RWPE2 (cell line): ENCODE results near the gene GNGT2.

Experiments
- ATAC-seq: fragments of 200-7000 bp; cut with Tn5 transposase; 3 replicates; pipeline ENCODE4 v1.9.1; 2021; ENCODE audit warnings: low read depth
- DNase-seq: peaks from one replicate; pipeline ENCODE4 v3.0.0-alpha.2; 2020; ENCODE audit warnings: low spot score
- H3K27ac ChIP-seq: fragments of 450-650 bp; 2 replicates; pipeline ENCODE4 v1.5.1; 2017; ENCODE audit warnings: mild to moderate bottlenecking; ENCODE audit not compliant: poor library complexity, severe bottlenecking
- H3K27me3 ChIP-seq: fragments of 250-450 bp; sonication (Bioruptor Pico); 2 replicates; pipeline ENCODE4 v1.5.1; 2021; ENCODE audit warnings: mild to moderate bottlenecking, moderate library complexity; ENCODE audit not compliant: insufficient read depth, poor library complexity, severe bottlenecking
- H3K36me3 ChIP-seq: fragments of 250-450 bp; sonication (Bioruptor Pico); 2 replicates; pipeline ENCODE4 v1.5.1; 2020; ENCODE audit warnings: low read depth, mild to moderate bottlenecking, moderate library complexity
- H3K4me1 ChIP-seq: fragments of 250-450 bp; sonication (Bioruptor Pico); 2 replicates; pipeline ENCODE4 v1.5.1; 2021; ENCODE audit warnings: mild to moderate bottlenecking, moderate library complexity; ENCODE audit not compliant: insufficient read depth, poor library complexity, severe bottlenecking
- H3K4me3 ChIP-seq: fragments of 250-450 bp; sonication (Bioruptor Pico); 2 replicates; pipeline ENCODE4 v1.5.1; 2021; ENCODE audit warnings: mild to moderate bottlenecking, moderate library complexity; ENCODE audit not compliant: severe bottlenecking
- H3K9me3 ChIP-seq: fragments of 250-450 bp; sonication (Bioruptor Pico); 2 replicates; pipeline ENCODE4 v1.5.1; 2021; ENCODE audit warnings: mild to moderate bottlenecking, moderate library complexity; ENCODE audit not compliant: severe bottlenecking
- TF ChIP-seq, protein P1 (sequence below): fragments of 450-650 bp; IDR thresholded peaks from one replicate; pipeline ENCODE4 v1.5.1; 2017; ENCODE audit warnings: mild to moderate bottlenecking, moderate library complexity; ENCODE audit not compliant: poor library complexity, severe bottlenecking

Gene GNGT2

DNA sequence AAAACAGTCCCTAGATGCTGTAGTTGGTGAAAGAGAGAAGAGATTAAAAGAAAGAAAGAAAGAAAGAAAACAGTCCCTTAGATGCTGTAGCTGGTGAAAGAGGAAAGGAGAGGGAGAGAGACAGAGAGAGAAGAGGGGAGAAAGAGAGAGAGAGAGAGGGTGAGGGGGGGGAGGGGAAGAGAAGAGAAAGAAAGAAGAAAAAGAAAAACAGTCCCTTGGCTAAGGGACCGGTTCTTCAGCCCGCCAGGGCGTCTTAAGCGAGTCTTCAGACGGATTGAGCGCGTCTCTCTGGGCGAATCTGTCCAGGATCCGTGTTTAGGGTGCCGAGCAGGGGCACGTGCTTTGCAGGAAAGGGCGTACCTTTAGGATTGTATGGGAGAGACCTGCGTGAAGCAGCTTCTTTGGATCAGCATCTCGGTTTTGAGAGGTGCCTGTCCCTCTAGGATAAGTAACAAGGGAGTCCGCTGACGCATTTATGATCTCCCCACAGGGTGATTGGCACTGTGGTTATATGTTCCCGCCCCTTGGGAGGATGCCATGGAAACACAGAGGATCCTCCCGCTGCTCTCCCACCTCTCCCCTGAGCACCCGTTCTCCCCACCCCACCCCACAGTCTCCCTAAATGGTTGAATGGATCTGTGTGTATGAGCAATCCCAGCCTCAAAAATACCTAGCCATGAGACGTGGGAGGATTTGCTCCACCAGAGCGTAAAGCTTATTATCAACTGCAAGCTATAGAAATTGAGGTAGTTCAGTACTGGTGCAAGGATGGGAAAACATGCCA, 16.7 kb downstream of the GNGT2 start:
- TF ChIP-seq, protein P1, sequence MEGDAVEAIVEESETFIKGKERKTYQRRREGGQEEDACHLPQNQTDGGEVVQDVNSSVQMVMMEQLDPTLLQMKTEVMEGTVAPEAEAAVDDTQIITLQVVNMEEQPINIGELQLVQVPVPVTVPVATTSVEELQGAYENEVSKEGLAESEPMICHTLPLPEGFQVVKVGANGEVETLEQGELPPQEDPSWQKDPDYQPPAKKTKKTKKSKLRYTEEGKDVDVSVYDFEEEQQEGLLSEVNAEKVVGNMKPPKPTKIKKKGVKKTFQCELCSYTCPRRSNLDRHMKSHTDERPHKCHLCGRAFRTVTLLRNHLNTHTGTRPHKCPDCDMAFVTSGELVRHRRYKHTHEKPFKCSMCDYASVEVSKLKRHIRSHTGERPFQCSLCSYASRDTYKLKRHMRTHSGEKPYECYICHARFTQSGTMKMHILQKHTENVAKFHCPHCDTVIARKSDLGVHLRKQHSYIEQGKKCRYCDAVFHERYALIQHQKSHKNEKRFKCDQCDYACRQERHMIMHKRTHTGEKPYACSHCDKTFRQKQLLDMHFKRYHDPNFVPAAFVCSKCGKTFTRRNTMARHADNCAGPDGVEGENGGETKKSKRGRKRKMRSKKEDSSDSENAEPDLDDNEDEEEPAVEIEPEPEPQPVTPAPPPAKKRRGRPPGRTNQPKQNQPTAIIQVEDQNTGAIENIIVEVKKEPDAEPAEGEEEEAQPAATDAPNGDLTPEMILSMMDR: no peak
- no peaks in the 10 kb centered on the region for H3K27me3 ChIP-seq
- ATAC-seq: peak; percentile 1; the same call in 1 of the 3 replicates
- H3K4me3 ChIP-seq: peak overlapping the region; percentile 63
- H3K4me1 ChIP-seq: no peaks in the 10 kb centered on the region
- DNase-seq: no peak
- H3K9me3 ChIP-seq: no peaks in the 10 kb centered on the region
- H3K27ac ChIP-seq: peak overlapping the region; percentile 76
- no peaks in the 10 kb centered on the region for H3K36me3 ChIP-seq

- peak; percentile 59 for ATAC-seq
- TF ChIP-seq, protein P1: peak; percentile 57
- no peaks in the 10 kb centered on the region for H3K36me3 ChIP-seq
- H3K4me1 ChIP-seq: no peaks in the 10 kb centered on the region
- peak; percentile 82 for DNase-seq
- peak overlapping the region; percentile 63 for H3K4me3 ChIP-seq
- peak overlapping the region; percentile 76 for H3K27ac ChIP-seq
- no peaks in the 10 kb centered on the region for H3K27me3 ChIP-seq
- H3K9me3 ChIP-seq: no peaks in the 10 kb centered on the region
These were observed 18.2 kb downstream of the GNGT2 start for GRCh38 chr17:49191917-49192741.

DNA sequence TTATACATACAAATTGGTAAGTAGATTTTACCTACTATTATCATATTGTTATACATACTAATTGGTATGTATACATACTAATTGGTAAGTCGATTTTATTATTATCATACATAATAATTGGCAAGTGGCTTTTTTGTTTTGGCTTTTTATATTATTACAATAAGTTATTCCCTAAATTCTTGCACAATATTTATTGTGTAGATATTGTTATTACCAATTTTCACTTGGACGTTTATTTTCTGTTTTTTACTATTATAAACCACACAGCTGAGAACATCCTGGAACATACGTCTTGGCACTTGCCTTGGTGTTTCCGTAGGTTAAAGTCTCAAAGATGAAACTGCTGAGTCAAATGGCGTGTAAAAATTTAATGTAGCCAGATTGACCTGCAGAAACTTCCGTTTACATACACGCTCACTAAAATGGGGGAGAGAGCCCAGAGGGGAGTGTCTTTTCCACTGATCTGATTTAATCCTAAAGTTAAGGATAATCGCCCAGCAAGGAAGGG, 18.9 kb downstream of the GNGT2 start:
- ATAC-seq (no peak), DNase-seq (no peak)
- TF ChIP-seq, protein P1: no peak
- no peaks in the 10 kb centered on the region for H3K4me1 ChIP-seq
- H3K4me3 ChIP-seq: peak overlapping the region; percentile 63
- no peaks in the 10 kb centered on the region for H3K9me3 ChIP-seq
- H3K27me3 ChIP-seq: no peaks in the 10 kb centered on the region
- H3K36me3 ChIP-seq: no peaks in the 10 kb centered on the region
- H3K27ac ChIP-seq: peak overlapping the region; percentile 76

GRCh38 chr17:49190932-49191331, 19.4 kb downstream of the GNGT2 start:
- no peak overlapping the region for H3K27ac ChIP-seq
- DNase-seq (no peak), ATAC-seq (no peak)
- H3K27me3 ChIP-seq: no peaks in the 10 kb centered on the region
- TF ChIP-seq, protein P1: no peak
- H3K4me1 ChIP-seq: no peaks in the 10 kb centered on the region
- no peaks in the 10 kb centered on the region for H3K9me3 ChIP-seq
- no peak overlapping the region for H3K4me3 ChIP-seq
- no peaks in the 10 kb centered on the region for H3K36me3 ChIP-seq
